ENCODE data around the gene CD274.

CD274 gene

DNA sequence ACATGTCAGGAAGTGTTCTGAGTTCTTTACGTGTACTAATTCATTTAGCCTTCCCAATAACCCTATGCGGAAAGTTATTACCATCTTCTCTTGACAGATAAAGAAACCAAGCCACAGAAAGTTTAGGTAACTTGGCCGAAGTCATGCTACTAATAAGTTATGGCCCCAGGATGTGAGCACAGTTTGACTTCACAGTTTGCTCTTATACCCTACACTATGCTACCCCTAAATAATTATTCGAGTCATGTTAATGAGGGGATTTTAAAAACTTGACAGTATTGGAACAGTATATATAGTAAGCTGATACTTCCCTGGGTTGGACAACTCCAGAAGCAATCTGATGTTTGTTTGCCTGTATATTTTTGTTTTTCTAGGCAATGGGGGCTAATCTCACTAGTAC, 30.6 kb downstream of the CD274 start:
- H3K4me3 ChIP-seq (replicated peaks in 1 of 2; ENCODE audit: low read depth in 2 of 2, low read length in 2 of 2), result no peak overlapping the region
- TF ChIP-seq, protein P1, sequence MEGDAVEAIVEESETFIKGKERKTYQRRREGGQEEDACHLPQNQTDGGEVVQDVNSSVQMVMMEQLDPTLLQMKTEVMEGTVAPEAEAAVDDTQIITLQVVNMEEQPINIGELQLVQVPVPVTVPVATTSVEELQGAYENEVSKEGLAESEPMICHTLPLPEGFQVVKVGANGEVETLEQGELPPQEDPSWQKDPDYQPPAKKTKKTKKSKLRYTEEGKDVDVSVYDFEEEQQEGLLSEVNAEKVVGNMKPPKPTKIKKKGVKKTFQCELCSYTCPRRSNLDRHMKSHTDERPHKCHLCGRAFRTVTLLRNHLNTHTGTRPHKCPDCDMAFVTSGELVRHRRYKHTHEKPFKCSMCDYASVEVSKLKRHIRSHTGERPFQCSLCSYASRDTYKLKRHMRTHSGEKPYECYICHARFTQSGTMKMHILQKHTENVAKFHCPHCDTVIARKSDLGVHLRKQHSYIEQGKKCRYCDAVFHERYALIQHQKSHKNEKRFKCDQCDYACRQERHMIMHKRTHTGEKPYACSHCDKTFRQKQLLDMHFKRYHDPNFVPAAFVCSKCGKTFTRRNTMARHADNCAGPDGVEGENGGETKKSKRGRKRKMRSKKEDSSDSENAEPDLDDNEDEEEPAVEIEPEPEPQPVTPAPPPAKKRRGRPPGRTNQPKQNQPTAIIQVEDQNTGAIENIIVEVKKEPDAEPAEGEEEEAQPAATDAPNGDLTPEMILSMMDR (IDR thresholded peaks at IDR 0.05; ENCODE audit: low read depth, low read length), result no peak
- no peak for DNase-seq (ENCODE audit: low read depth in 2 of 2)

DNA sequence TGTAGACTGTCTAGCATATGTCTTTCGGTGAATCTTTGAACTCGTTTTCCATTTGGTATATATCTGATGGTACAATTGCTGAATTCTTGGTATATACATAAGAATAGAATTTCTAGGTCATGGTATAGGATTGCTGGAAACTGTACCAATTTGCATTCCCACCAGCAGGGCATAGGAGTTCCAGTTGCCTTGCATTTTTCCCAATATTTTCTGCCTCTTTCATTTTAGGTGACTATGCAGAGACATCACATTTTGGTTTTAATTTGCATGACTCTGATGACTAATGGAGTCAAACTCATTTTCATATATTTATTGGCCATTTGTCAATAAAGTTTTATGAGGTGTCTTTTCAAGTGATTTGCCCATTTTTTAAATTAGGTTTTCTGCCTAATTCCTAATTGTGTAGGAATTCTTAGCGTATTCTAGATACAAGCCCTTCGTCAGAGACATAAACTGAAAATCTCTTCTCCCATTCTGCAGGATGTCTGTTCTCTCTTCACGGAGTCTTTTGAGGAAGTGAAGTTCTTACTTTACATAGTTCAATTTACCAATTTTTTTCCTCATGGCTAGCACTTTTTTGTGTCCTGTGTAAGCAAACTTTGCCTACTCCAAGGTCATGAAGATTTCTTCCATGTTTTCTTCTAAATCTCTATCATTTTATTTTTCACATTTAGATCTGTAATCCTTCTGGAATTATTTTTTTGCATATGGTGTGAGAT, 31.1 kb downstream of the CD274 start:
- H3K4me3 ChIP-seq (replicated peaks in 1 of 2; ENCODE audit: low read depth in 2 of 2, low read length in 2 of 2), result no peak overlapping the region
- TF ChIP-seq, protein P1 (IDR thresholded peaks at IDR 0.05; ENCODE audit: low read depth, low read length), result peak; percentile 23
- DNase-seq (ENCODE audit: low read depth in 2 of 2), result no peak

DNA sequence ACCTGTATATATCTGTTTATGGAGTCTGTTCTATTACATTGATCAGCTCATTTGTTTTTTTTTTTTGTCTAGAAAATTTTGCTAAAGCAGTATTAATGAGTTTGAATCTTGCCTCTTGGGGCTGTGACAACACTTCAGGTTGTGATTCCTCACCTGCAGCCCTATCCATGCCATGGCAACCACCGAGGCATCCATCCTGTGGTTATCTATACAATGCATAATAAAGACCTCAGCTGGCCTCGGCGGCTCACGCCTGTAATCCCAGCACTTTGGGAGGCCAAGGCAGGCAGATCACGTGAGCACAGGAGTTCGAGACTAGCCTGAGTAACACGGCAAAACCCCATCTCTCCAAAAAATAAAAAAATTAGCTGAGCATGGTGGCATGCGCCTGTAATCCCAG, 31.9 kb downstream of the CD274 start:
- TF ChIP-seq, protein P1 (IDR thresholded peaks at IDR 0.05; ENCODE audit: low read depth, low read length), result no peak
- no peak overlapping the region for H3K4me3 ChIP-seq (replicated peaks in 1 of 2; ENCODE audit: low read depth in 2 of 2, low read length in 2 of 2)
- DNase-seq (ENCODE audit: low read depth in 2 of 2), result no peak

DNA sequence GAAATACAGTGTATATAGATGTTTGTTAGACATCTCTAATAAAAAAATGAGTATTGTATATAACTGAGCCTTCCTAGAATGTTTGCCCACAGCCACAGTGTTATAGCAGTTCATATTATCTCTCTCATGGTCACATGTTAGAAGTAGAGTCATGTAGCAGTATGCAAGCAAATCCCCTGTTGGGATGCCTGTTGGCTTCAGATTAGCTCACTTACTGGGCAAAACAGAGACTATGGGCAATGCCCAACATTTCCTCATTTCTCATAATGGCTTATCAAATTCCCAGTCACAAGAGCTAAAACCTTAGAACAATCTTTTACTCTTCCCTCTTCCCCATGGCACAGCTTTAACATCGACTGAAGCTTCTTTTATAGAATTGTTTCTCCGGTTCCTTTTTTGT, 33.0 kb downstream of the CD274 start:
- no peak for DNase-seq (ENCODE audit: low read depth in 2 of 2)
- no peak overlapping the region for H3K4me3 ChIP-seq (replicated peaks in 1 of 2; ENCODE audit: low read depth in 2 of 2, low read length in 2 of 2)
- TF ChIP-seq, protein P1 (IDR thresholded peaks at IDR 0.05; ENCODE audit: low read depth, low read length), result no peak

DNA sequence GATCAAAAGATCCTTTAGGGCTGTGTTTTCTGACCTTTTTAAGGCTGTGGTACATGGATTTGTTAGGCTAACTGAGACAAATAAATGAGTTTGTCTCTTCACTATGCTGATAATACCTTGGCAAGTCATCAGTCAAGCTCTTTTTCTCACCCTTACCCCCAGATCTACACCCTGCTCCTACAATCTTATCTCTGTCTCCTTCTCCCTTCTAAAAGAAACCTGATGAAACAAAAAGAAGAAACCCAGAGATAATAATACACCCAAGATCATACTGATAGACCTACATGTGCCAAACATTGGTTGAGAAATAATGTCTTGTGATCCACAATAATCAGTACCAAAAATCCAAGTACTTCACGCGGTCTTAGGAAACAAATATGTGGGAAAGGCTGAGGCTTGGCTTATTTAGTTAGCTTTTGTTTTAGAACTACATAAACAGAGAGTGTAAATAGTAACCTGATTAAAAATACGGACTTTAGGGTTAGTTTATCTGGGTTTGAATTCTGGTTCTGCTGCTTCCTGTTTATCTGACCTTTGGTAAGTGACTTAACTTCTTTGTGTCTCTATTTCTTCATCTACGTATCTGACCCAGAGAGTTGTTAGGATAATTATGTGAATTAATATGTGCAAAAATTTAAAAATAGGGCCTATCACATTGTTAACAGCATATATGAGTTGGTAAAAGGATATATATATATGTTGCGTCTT, 35.2 kb downstream of the CD274 start:
- H3K4me3 ChIP-seq (replicated peaks in 1 of 2; ENCODE audit: low read depth in 2 of 2, low read length in 2 of 2), result no peak overlapping the region
- no peak for DNase-seq (ENCODE audit: low read depth in 2 of 2)
- TF ChIP-seq, protein P1 (IDR thresholded peaks at IDR 0.05; ENCODE audit: low read depth, low read length), result no peak

DNA sequence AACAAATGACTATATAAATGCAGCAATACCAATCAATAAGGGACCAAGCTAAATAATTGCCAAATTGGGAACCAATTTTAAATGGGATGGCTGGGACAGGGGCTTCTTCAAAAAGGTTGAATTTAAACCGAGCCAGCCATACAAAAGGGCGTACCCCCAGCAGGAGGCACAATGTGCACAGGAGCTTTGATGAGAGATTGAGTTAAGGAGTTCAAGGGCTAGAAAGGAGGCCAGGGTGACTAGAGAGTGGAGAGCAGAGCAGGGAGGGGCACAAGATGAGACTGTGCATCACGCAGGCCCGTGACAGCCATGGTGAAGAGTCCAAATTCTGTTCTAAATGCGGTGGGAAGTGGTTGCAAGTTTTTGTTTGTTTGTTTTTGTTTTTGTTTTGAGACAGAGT, 36.6 kb downstream of the CD274 start:
- H3K4me3 ChIP-seq (replicated peaks in 1 of 2; ENCODE audit: low read depth in 2 of 2, low read length in 2 of 2), result no peak overlapping the region
- DNase-seq (ENCODE audit: low read depth in 2 of 2), result no peak
- TF ChIP-seq, protein P1 (IDR thresholded peaks at IDR 0.05; ENCODE audit: low read depth, low read length), result no peak
